ENCODE data around the gene DNAJC9.

Gene DNAJC9

GRCh38 chr10:73238990-73239566 is 8.0 kb downstream of the DNAJC9 start:
- no peak for DNase-seq (ENCODE audit: low spot score)

- DNase-seq (ENCODE audit: low spot score), result no peak
These were observed 12.4 kb downstream of the DNAJC9 start for GRCh38 chr10:73234695-73235094.

GRCh38 chr10:73233883-73234282 is 13.2 kb downstream of the DNAJC9 start:
- DNase-seq (ENCODE audit: low spot score), result no peak

GRCh38 chr10:73232887-73233286 is 14.2 kb downstream of the DNAJC9 start:
- no peak for DNase-seq (ENCODE audit: low spot score)

- DNase-seq (ENCODE audit: low spot score), result no peak
These were observed 17.5 kb downstream of the DNAJC9 start for GRCh38 chr10:73229567-73229966.

GRCh38 chr10:73228247-73228646 is 18.8 kb downstream of the DNAJC9 start:
- DNase-seq (ENCODE audit: low spot score), result no peak

- DNase-seq (ENCODE audit: low spot score), result no peak
These were observed 20.4 kb downstream of the DNAJC9 start for GRCh38 chr10:73226663-73227062.

- no peak for DNase-seq (ENCODE audit: low spot score)
These were observed 21.5 kb downstream of the DNAJC9 start for GRCh38 chr10:73225518-73225917.

- no peak for DNase-seq (ENCODE audit: low spot score)
These were observed 26.1 kb downstream of the DNAJC9 start for GRCh38 chr10:73220989-73221388.

GRCh38 chr10:73219384-73219783 is 27.7 kb downstream of the DNAJC9 start:
- no peak for DNase-seq (ENCODE audit: low spot score)

- peak; percentile 17 for DNase-seq (ENCODE audit: low spot score)
These were observed 28.4 kb downstream of the DNAJC9 start for GRCh38 chr10:73218431-73219191.

GRCh38 chr10:73217628-73218027 is 29.4 kb downstream of the DNAJC9 start:
- DNase-seq (ENCODE audit: low spot score), result no peak

- DNase-seq (ENCODE audit: low spot score), result no peak
These were observed 31.3 kb downstream of the DNAJC9 start for GRCh38 chr10:73215749-73216148.

GRCh38 chr10:73211106-73211811 is 35.8 kb downstream of the DNAJC9 start:
- DNase-seq (ENCODE audit: low spot score), result no peak

- no peak for DNase-seq (ENCODE audit: low spot score)
These were observed 36.5 kb downstream of the DNAJC9 start for GRCh38 chr10:73210395-73211105.

GRCh38 chr10:73209705-73210104 is 37.4 kb downstream of the DNAJC9 start:
- no peak for DNase-seq (ENCODE audit: low spot score)

- DNase-seq (ENCODE audit: low spot score), result no peak
These were observed 39.2 kb downstream of the DNAJC9 start for GRCh38 chr10:73207883-73208282.

- DNase-seq (ENCODE audit: low spot score), result no peak
These were observed 40.7 kb downstream of the DNAJC9 start for GRCh38 chr10:73206385-73206784.

GRCh38 chr10:73205890-73206289 is 41.2 kb downstream of the DNAJC9 start:
- DNase-seq (ENCODE audit: low spot score), result no peak

GRCh38 chr10:73205081-73205480 is 42.0 kb downstream of the DNAJC9 start:
- DNase-seq (ENCODE audit: low spot score), result no peak

Data from SW480 (cell line).